Hepatocyte (in vitro differentiated cells): ENCODE measurements around the gene FAM222A. TPM values are rescaled to one million over a fixed set of nuclear protein-coding genes. Genes with fewer than 3 reads are reported as not detected.
A peak's percentile ranks its signal among the peaks of the same experiment; 100 is the strongest.

Source experiments
- DNase-seq: peaks from one replicate; pipeline ENCODE4 v3.0.0-alpha.2; 2016; ENCODE audit warnings: low spot score
- H2AFZ ChIP-seq: fragments of 200-600 bp; sonication (generic); 2 replicates; pipeline ENCODE4 v1.6.0; 2016; ENCODE audit warnings: antibody characterized with exemption, mild to moderate bottlenecking
- H3K27ac ChIP-seq: fragments of 200-600 bp; sonication (generic); 2 replicates; pipeline ENCODE4 v1.5.1; 2016; ENCODE audit warnings: mild to moderate bottlenecking
- H3K27me3 ChIP-seq: fragments of 200-600 bp; sonication (generic); 2 replicates; pipeline ENCODE4 v1.6.1; 2016
- H3K36me3 ChIP-seq: fragments of 200-600 bp; sonication (generic); replicated peaks from 2 replicates; pipeline ENCODE4 v1.5.1; 2016; ENCODE audit warnings: low read depth; ENCODE audit not compliant: insufficient read depth
- H3K4me1 ChIP-seq: fragments of 200-600 bp; sonication (generic); 2 replicates; pipeline ENCODE4 v1.5.1; 2016; ENCODE audit warnings: mild to moderate bottlenecking, moderate library complexity; ENCODE audit not compliant: insufficient read depth
- H3K4me2 ChIP-seq: fragments of 200-600 bp; sonication (generic); 2 replicates; pipeline ENCODE4 v1.6.0; 2016
- H3K4me3 ChIP-seq: fragments of 200-600 bp; sonication (generic); 2 replicates; pipeline ENCODE4 v1.5.1; 2016; ENCODE audit warnings: mild to moderate bottlenecking
- H3K79me2 ChIP-seq: fragments of 200-600 bp; sonication (generic); 2 replicates; pipeline ENCODE4 v1.6.0; 2017; ENCODE audit warnings: mild to moderate bottlenecking
- H3K9me2 ChIP-seq: fragments of 200-600 bp; sonication (generic); replicated peaks from 2 replicates; pipeline ENCODE4 v1.6.0; 2017; ENCODE audit warnings: mild to moderate bottlenecking; ENCODE audit not compliant: insufficient read depth
- H3K9me3 ChIP-seq: fragments of 200-600 bp; sonication (generic); 2 replicates; pipeline ENCODE4 v1.5.1; 2016; ENCODE audit warnings: low read depth, mild to moderate bottlenecking
- H4K20me1 ChIP-seq: fragments of 200-600 bp; sonication (generic); 2 replicates; pipeline ENCODE4 v1.6.0; 2016; ENCODE audit warnings: mild to moderate bottlenecking; ENCODE audit not compliant: insufficient read depth, poor library complexity, severe bottlenecking
- EZH2 ChIP-seq: fragments of 200-600 bp; sonication (generic); IDR thresholded peaks from 2 replicates; pipeline ENCODE4 v1.6.1; 2016; ENCODE audit warnings: antibody characterized with exemption, mild to moderate bottlenecking, borderline replicate concordance
- EZH2phosphoT487 ChIP-seq: fragments of 200-600 bp; sonication (generic); IDR thresholded peaks from one replicate; pipeline ENCODE4 v1.6.1; 2018; ENCODE audit warnings: antibody characterized with exemption, mild to moderate bottlenecking, low read depth, moderate library complexity; ENCODE audit not compliant: unreplicated experiment, severe bottlenecking
- WGBS: methylation state at CpG from one replicate; pipeline ENCODE4 v1.1.6; 2016; ENCODE audit warnings: low lambda C conversion rate; ENCODE audit errors: missing lambda C conversion rate; 5-methylcytosine and 5-hydroxymethylcytosine counted together
- polyA plus RNA-seq: library from polyadenylated mRNA; unstranded; fragments of >200 nt; fragmentation: Nextera tagmentation; extraction: Ambion mirVana; gene quantifications from 2 replicates; pipeline ENCODE4 v1.2.1, GENCODE V29; 2016
- total RNA-seq: library from RNA; depleted of rRNA; stranded (reverse); fragments of >200 nt; gene quantifications from 2 replicates; pipeline ENCODE4 v1.2.3, GENCODE V29; 2014
- TF ChIP-seq, protein P1 (sequence below): fragments of 200-600 bp; sonication (generic); IDR thresholded peaks from 2 replicates; pipeline ENCODE4 v1.5.1; 2016; ENCODE audit warnings: antibody characterized with exemption, mild to moderate bottlenecking; ENCODE audit not compliant: poor library complexity

The FAM222A gene
- total and polyA plus RNA-seq, 2 experiments from 2014 or later = 7.4 to 11.3 TPM

DNA sequence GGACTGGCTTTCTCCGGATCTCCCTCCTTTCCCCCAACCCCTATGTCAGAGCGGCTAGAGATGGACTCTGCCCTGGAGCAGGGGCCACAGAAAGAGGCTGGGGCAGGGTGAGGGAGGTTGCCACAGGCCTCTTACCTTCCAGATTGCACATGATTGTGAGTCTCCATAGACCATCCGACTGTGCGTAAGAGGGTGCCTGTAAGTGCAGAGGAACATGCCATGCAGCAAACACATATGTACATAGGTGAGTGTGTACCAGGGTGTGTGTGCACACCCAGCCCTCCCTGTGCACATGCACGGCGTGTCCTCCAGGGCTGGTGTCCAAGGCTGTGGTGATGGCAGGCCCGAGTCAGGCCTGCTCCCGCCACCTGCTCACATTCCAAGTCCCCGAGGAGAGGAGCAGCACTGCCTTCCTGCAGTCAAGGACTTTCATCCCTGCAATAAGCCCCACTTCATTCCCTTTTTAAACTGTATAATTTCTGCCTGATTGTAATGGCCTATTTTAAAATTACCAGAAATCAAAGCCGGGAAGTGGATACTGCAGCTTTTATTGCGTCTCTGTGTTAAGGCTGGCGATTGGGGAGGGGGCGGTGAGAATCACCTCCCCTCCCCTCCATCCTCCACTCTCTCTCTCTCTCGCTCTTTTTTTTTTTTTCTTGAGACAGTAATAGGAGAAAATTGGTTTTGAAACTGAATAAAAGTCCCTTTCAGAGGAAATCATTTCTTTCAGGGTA, 28.5 kb downstream of the FAM222A start:
- peak; percentile 43 for DNase-seq
- H3K27me3 ChIP-seq = no peaks in the 10 kb centered on the region
- no peaks in the 10 kb centered on the region for H4K20me1 ChIP-seq
- H3K36me3 ChIP-seq = no peaks in the 10 kb centered on the region
- 75% methylated on average over 14 of the region's 14 CpGs for WGBS
- H2AFZ ChIP-seq = no peak overlapping the region
- H3K4me3 ChIP-seq = no peak overlapping the region
- H3K4me1 ChIP-seq = peaks cover 40% of the 10 kb centered on the region
- H3K4me2 ChIP-seq = no peak overlapping the region
- no peaks in the 10 kb centered on the region for H3K79me2 ChIP-seq
- H3K27ac ChIP-seq = peak overlapping the region; percentile 65
- H3K9me3 ChIP-seq = no peaks in the 10 kb centered on the region
- no peaks in the 10 kb centered on the region for H3K9me2 ChIP-seq
- TF ChIP-seq EZH2phosphoT487 (no peak), EZH2 (no peak)
- TF ChIP-seq, protein P1, sequence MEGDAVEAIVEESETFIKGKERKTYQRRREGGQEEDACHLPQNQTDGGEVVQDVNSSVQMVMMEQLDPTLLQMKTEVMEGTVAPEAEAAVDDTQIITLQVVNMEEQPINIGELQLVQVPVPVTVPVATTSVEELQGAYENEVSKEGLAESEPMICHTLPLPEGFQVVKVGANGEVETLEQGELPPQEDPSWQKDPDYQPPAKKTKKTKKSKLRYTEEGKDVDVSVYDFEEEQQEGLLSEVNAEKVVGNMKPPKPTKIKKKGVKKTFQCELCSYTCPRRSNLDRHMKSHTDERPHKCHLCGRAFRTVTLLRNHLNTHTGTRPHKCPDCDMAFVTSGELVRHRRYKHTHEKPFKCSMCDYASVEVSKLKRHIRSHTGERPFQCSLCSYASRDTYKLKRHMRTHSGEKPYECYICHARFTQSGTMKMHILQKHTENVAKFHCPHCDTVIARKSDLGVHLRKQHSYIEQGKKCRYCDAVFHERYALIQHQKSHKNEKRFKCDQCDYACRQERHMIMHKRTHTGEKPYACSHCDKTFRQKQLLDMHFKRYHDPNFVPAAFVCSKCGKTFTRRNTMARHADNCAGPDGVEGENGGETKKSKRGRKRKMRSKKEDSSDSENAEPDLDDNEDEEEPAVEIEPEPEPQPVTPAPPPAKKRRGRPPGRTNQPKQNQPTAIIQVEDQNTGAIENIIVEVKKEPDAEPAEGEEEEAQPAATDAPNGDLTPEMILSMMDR = no peak

DNA sequence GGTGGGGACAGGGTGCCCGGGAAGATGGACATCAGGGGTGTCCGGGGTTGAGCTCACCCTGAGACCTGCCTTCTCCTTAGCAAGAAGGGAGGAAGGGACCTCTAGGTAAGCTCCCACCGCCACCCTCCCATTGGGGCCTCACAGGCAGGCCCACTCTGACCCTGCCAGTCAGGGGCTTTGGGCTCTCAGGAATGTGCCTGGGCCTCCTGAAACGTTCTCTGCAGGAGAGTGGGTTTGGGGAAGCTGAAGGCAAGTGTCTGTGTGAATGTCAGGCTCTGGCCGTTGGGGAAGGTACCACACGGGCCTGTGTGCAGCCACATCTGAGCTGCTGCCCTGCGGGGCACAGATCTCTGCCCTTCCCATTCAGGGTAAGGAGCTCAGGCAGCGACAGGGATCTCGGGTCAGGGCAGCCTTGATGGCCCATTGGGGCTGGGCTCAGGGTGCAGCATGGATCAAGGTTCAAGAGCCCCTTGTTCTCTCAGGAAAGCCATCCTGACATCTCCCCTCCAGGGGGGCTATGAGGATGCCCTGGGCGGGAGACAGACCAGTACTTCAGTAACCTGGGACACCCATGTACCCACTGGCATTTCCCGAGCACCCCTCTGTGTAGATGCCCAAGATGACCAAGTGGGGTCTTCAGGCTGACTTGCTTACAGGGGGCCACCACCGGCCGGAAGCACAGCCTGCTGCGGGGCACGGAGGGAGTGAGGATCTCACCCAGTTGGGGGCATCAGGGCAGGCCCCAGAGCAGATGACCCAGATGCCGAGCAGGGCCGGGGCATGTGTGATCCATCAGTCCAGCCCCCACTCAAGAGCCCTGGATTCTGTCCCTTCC, 29.7 kb downstream of the FAM222A start:
- peak overlapping the region; percentile 45 for H3K27ac ChIP-seq
- H3K4me1 ChIP-seq = peaks cover 30% of the 10 kb centered on the region
- no peaks in the 10 kb centered on the region for H3K9me2 ChIP-seq
- H3K79me2 ChIP-seq = no peaks in the 10 kb centered on the region
- H2AFZ ChIP-seq = no peak overlapping the region
- TF ChIP-seq, protein P1 = no peak
- no peak for TF ChIP-seq EZH2
- no peak for TF ChIP-seq EZH2phosphoT487
- no peaks in the 10 kb centered on the region for H3K9me3 ChIP-seq
- H3K27me3 ChIP-seq = no peaks in the 10 kb centered on the region
- 89% methylated on average over 17 of the region's 17 CpGs for WGBS
- H4K20me1 ChIP-seq = no peaks in the 10 kb centered on the region
- no peaks in the 10 kb centered on the region for H3K36me3 ChIP-seq
- H3K4me2 ChIP-seq = no peak overlapping the region
- H3K4me3 ChIP-seq = no peak overlapping the region
- no peak for DNase-seq

DNA sequence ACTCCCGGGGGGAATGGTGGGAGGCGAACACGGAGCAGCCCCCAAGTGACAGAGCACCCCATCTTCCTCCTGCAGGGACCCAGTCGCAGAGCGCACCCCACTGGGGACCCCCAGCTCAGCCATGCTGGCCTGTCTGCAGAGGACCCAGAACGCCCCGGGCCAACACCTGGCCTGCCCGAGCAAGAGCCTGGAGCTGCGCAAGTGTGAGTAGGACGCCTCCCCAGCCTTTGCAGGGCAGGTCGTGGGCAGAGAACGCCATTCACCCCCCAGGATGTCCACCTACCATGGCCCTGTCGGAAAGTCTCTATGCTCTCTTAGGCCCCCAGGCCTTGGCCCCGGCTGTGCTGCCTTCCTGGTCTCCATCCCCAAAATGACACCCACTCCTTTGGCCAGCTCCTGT, 30.4 kb downstream of the FAM222A start:
- no peak overlapping the region for H3K4me3 ChIP-seq
- no peak overlapping the region for H3K27ac ChIP-seq
- H3K4me1 ChIP-seq = peaks cover 25% of the 10 kb centered on the region
- 98% methylated on average over 14 of the region's 14 CpGs for WGBS
- no peak for DNase-seq
- H3K9me2 ChIP-seq = no peaks in the 10 kb centered on the region
- H2AFZ ChIP-seq = no peak overlapping the region
- no peaks in the 10 kb centered on the region for H3K27me3 ChIP-seq
- no peaks in the 10 kb centered on the region for H3K36me3 ChIP-seq
- no peak overlapping the region for H3K4me2 ChIP-seq
- no peaks in the 10 kb centered on the region for H3K9me3 ChIP-seq
- no peaks in the 10 kb centered on the region for H4K20me1 ChIP-seq
- TF ChIP-seq, protein P1 = no peak
- TF ChIP-seq EZH2phosphoT487 (no peak), EZH2 (no peak)
- no peaks in the 10 kb centered on the region for H3K79me2 ChIP-seq
